ENCODE data around the gene RDX. TPM values are rescaled to one million over a fixed set of nuclear protein-coding genes. Genes with fewer than 3 reads are reported as not detected.

RDX gene
- total and polyA plus RNA-seq, 9 of the 15 experiments (the other 6 are each of a cell fraction or from before 2014, with no cell fraction given) = 35.6 to 62.1 (median 54.3) TPM

DNA sequence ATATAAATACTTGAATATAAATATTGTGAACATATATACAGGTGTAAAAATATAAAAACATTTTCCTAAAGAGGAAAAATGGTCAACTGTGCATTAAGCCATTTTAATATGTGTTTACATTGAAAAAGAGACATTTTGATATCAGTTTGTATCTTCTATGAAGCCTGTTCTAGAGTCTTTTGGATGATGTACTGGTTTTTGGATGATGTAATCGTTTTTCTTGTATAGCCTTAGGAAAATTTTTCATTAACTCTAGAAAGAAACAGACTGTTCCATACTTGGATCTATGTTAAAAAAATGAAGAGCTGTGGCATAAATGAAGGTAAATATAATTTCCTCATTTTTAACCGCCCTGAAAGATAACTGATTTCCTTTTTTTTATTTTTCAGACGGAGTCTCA, 39.6 kb upstream of the RDX start:
- Histone ChIP-seq H4K20me1 (replicated peaks; ENCODE audit: control insufficient read depth, insufficient read depth, low read length) (no peaks in the 10 kb centered on the region; the same call in 1 of the 2 replicates), H3K36me3 (ENCODE audit: control insufficient read depth, insufficient read depth, low read length) (no peaks in the 10 kb centered on the region), H3K4me3 (no peak overlapping the region), H3K9me3 (replicated peaks; ENCODE audit: control insufficient read depth, insufficient read depth, low read depth, low read length) (no peaks in the 10 kb centered on the region), H3K79me2 (ENCODE audit: control insufficient read depth, insufficient read depth, low read length) (no peaks in the 10 kb centered on the region), H2AFZ (ENCODE audit: low read depth, low read length) (no peak overlapping the region), H3K27ac (ENCODE audit: extremely low read depth, low read depth, low read length) (no peak overlapping the region), H3K4me1 (replicated peaks in 1 of 2; ENCODE audit: control insufficient read depth in 2 of 2, insufficient read depth in 2 of 2, low read length in 2 of 2) (peaks cover 0 to 4% of the 10 kb centered on the region in 2 experiments; a peak in 2 of 5 replicates), H3K9me1 (ENCODE audit: control insufficient read depth, insufficient read depth, low read length) (no peaks in the 10 kb centered on the region), H3K9ac (ENCODE audit: insufficient read depth in 1 of 2, low read depth in 2 of 2, low read length in 2 of 2) (no peak overlapping the region), H3K27me3 (ENCODE audit: control insufficient read depth in 2 of 2, insufficient read depth in 2 of 2, low read length in 2 of 2) (no peaks in the 10 kb centered on the region), H3K4me2 (ENCODE audit: insufficient read depth, low read length) (no peak overlapping the region)
- DNase-seq (ENCODE audit: extremely low read depth in 1 of 4, low spot score in 3 of 4) = no peak
- TF ChIP-seq NCOA1 (IDR thresholded peaks at IDR 0.05; ENCODE audit: low read depth) = no peak
- no peak for TF ChIP-seq CEBPG (CRISPR knock-in tag; IDR thresholded peaks at IDR 0.05)
- TF ChIP-seq CEBPG (tag; conservative IDR thresholded peaks at IDR 0.05 in 1 of 2, IDR thresholded peaks at IDR 0.05 in 1 of 2) = peak in 1 of 2 experiments; percentile 31; a peak in 1 of 4 replicates
- TF ChIP-seq, protein P1, sequence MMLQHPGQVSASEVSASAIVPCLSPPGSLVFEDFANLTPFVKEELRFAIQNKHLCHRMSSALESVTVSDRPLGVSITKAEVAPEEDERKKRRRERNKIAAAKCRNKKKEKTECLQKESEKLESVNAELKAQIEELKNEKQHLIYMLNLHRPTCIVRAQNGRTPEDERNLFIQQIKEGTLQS (IDR thresholded peaks at IDR 0.05) = peak; percentile 62
- TF ChIP-seq, protein P1 (CRISPR knock-in tag; conservative IDR thresholded peaks at IDR 0.05) = no peak
- ATAC-seq = no peak
- no peak for FAIRE-seq
- intact Hi-C loops (cut with micrococcal nuclease) (no loop called here), in situ Hi-C loops (cut with MboI) (no loop called here)
- 32% methylated on average over 3 of the region's 3 CpGs for WGBS (ENCODE audit: insufficient coverage, low coverage, missing lambda C conversion rate)
- ChIA-PET CTCF (ENCODE audit: low intra/inter-chr PET ratio) (no interaction called here), POLR2A (no interaction called here)
- BruUV-seq (replicated peaks) = no TSS peak

DNA sequence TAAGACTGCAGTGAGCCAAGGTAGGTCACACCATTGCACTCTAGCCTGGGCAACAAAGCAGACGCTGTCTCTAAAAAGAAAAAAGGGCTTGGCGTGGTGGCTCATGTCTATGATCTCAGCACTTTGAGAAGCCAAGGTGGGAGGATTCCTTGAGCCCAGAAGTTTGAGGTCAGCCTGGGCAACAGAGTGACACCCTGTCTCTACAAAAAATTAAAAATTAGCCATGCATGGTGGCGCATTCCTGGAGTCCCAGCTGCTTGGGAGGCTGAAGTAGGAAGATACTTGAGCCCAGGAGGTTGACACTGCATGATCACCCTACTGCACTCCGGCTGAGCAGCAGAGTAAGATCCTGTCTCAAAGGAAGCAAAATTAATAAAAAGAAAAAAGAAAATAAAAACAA, 38.9 kb upstream of the RDX start:
- Histone ChIP-seq H3K4me3 (no peak overlapping the region), H3K27me3 (ENCODE audit: control insufficient read depth in 2 of 2, insufficient read depth in 2 of 2, low read length in 2 of 2) (no peaks in the 10 kb centered on the region), H2AFZ (ENCODE audit: low read depth, low read length) (no peak overlapping the region), H4K20me1 (replicated peaks; ENCODE audit: control insufficient read depth, insufficient read depth, low read length) (no peaks in the 10 kb centered on the region; the same call in 1 of the 2 replicates), H3K9me3 (replicated peaks; ENCODE audit: control insufficient read depth, insufficient read depth, low read depth, low read length) (no peaks in the 10 kb centered on the region), H3K4me1 (replicated peaks in 1 of 2; ENCODE audit: control insufficient read depth in 2 of 2, insufficient read depth in 2 of 2, low read length in 2 of 2) (peaks cover 0 to 4% of the 10 kb centered on the region in 2 experiments; a peak in 2 of 5 replicates), H3K79me2 (ENCODE audit: control insufficient read depth, insufficient read depth, low read length) (no peaks in the 10 kb centered on the region), H3K27ac (ENCODE audit: extremely low read depth, low read depth, low read length) (no peak overlapping the region), H3K4me2 (ENCODE audit: insufficient read depth, low read length) (no peak overlapping the region), H3K36me3 (ENCODE audit: control insufficient read depth, insufficient read depth, low read length) (no peaks in the 10 kb centered on the region), H3K9ac (ENCODE audit: insufficient read depth in 1 of 2, low read depth in 2 of 2, low read length in 2 of 2) (no peak overlapping the region), H3K9me1 (ENCODE audit: control insufficient read depth, insufficient read depth, low read length) (no peaks in the 10 kb centered on the region)
- ATAC-seq = no peak
- in situ Hi-C loops (cut with MboI) = no loop called here
- ChIA-PET CTCF (ENCODE audit: low intra/inter-chr PET ratio) (no interaction called here), POLR2A (no interaction called here)
- intact Hi-C loops (cut with micrococcal nuclease) = no loop called here
- TF ChIP-seq COPS2 (conservative IDR thresholded peaks at IDR 0.05) (no peak), ZNF143 (CRISPR knock-in tag; IDR thresholded peaks at IDR 0.05) (no peak)
- TF ChIP-seq, protein P2, sequence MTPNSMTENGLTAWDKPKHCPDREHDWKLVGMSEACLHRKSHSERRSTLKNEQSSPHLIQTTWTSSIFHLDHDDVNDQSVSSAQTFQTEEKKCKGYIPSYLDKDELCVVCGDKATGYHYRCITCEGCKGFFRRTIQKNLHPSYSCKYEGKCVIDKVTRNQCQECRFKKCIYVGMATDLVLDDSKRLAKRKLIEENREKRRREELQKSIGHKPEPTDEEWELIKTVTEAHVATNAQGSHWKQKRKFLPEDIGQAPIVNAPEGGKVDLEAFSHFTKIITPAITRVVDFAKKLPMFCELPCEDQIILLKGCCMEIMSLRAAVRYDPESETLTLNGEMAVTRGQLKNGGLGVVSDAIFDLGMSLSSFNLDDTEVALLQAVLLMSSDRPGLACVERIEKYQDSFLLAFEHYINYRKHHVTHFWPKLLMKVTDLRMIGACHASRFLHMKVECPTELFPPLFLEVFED (CRISPR knock-in tag; conservative IDR thresholded peaks at IDR 0.05) = no peak
- TF ChIP-seq, protein P3, sequence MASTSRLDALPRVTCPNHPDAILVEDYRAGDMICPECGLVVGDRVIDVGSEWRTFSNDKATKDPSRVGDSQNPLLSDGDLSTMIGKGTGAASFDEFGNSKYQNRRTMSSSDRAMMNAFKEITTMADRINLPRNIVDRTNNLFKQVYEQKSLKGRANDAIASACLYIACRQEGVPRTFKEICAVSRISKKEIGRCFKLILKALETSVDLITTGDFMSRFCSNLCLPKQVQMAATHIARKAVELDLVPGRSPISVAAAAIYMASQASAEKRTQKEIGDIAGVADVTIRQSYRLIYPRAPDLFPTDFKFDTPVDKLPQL (IDR thresholded peaks at IDR 0.05; ENCODE audit: extremely low read depth, insufficient read length) = no peak
- BruUV-seq (replicated peaks) = no TSS peak
- FAIRE-seq = no peak
- WGBS (ENCODE audit: insufficient coverage, low coverage, missing lambda C conversion rate) = 47% methylated on average over 4 of the region's 4 CpGs
- DNase-seq (ENCODE audit: extremely low read depth in 1 of 4, low spot score in 3 of 4) = no peak

Data from K562 (cell line).